Fibroblast of lung (primary cell): Measurements from ENCODE around the gene ARHGEF18.

Source experiments
- EZH2 ChIP-seq: IDR thresholded peaks from 2 replicates; pipeline ENCODE4 v1.5.1; 2012; ENCODE audit warnings: low read length, control low read depth, mild to moderate bottlenecking; ENCODE audit errors: missing control alignments
- TF ChIP-seq, protein P1 (sequence below), 2 donors: IDR thresholded peaks in 1 of 2; conservative IDR thresholded peaks in 1 of 2; 1 replicate in 1 of 2; 2 replicates in 1 of 2; pipeline ENCODE4 v1.5.1; 2011 to 2012; ENCODE audit warnings: low read length in 2 of 2, control low read depth in 1 of 2, inconsistent platforms in 1 of 2, low read depth in 1 of 2, mild to moderate bottlenecking in 1 of 2

DNA sequence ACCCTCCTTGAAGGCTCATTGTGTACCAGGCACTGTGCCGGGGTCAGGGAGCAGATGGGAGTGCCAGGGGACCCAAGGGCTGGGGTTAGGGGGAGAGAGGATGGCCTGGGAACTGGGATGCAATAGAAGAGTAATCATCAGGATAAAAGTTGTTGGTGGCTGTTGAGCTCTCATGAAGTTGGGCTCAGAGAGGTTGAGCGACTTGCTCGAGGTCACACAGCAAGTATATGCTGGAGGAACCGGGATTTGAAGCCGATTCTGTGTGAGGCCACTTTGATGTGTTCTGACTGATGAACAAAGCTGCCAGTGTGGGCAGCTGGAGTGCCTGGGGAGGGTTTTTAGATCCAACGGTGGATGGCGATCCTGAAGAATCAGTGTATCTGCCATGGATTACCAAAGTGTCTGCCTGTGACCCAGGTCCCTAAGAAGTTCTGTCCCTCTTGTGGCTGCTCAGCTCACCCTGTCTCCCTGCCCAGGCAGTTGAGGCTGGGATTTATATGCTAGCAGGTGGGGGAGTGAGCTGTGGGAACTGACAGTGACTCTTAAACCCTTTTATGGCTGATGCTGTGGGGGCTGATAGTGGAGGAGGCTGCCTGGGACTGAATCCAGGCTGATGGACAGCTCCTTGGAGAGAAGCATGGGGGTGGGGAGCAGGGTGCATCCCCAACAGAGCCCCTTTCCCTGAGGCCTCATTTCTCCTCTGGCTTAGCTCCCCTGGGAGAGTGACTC is 8.3 kb downstream of the ARHGEF18 start:
- TF ChIP-seq, protein P1, sequence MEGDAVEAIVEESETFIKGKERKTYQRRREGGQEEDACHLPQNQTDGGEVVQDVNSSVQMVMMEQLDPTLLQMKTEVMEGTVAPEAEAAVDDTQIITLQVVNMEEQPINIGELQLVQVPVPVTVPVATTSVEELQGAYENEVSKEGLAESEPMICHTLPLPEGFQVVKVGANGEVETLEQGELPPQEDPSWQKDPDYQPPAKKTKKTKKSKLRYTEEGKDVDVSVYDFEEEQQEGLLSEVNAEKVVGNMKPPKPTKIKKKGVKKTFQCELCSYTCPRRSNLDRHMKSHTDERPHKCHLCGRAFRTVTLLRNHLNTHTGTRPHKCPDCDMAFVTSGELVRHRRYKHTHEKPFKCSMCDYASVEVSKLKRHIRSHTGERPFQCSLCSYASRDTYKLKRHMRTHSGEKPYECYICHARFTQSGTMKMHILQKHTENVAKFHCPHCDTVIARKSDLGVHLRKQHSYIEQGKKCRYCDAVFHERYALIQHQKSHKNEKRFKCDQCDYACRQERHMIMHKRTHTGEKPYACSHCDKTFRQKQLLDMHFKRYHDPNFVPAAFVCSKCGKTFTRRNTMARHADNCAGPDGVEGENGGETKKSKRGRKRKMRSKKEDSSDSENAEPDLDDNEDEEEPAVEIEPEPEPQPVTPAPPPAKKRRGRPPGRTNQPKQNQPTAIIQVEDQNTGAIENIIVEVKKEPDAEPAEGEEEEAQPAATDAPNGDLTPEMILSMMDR (conservative IDR thresholded peaks at IDR 0.05 in 1 of 2, IDR thresholded peaks at IDR 0.05 in 1 of 2; ENCODE audit: low read depth in 1 of 2, low read length in 2 of 2), result no peak
- TF ChIP-seq EZH2, result no peak
